ENCODE data around the gene CMTR1. TPM values are rescaled to one million over a fixed set of nuclear protein-coding genes. Genes with fewer than 3 reads are reported as not detected.

The CMTR1 gene
- total RNA-seq, 2 donors from 2014 or later, result 28.1 to 147 TPM

GRCh38 chr6:37530297-37530696, 97.3 kb downstream of the CMTR1 start:
- intact Hi-C loops (cut with DNase I), result no loop called here
- no peak overlapping the region for H3K4me3 ChIP-seq
- H3K9me3 ChIP-seq, result no peaks in the 10 kb centered on the region
- H3K27me3 ChIP-seq (replicated peaks; ENCODE audit: insufficient read depth), result peaks cover 4% of the 10 kb centered on the region
- TF ChIP-seq CTCF (IDR thresholded peaks at IDR 0.05) (no peak), POLR2AphosphoS5 (IDR thresholded peaks at IDR 0.05) (no peak), POLR2A (IDR thresholded peaks at IDR 0.05) (no peak)
- no peaks in the 10 kb centered on the region for H3K4me1 ChIP-seq (replicated peaks)
- H3K27ac ChIP-seq, result no peak overlapping the region
- WGBS, result 46% methylated on average over 5 of the region's 5 CpGs
- no peaks in the 10 kb centered on the region for H3K36me3 ChIP-seq
- no peak for DNase-seq (ENCODE audit: low spot score)

GRCh38 chr6:37531026-37531425, 98.0 kb downstream of the CMTR1 start:
- no peak overlapping the region for H3K4me3 ChIP-seq
- intact Hi-C loops (cut with DNase I), result no loop called here
- H3K27ac ChIP-seq, result no peak overlapping the region
- DNase-seq (ENCODE audit: low spot score), result no peak
- no peaks in the 10 kb centered on the region for H3K9me3 ChIP-seq
- peaks cover 2% of the 10 kb centered on the region for H3K4me1 ChIP-seq (replicated peaks)
- 77% methylated on average over 4 of the region's 4 CpGs for WGBS
- peaks cover 4% of the 10 kb centered on the region for H3K27me3 ChIP-seq (replicated peaks; ENCODE audit: insufficient read depth)
- no peaks in the 10 kb centered on the region for H3K36me3 ChIP-seq
- no peak for TF ChIP-seq POLR2AphosphoS5 (IDR thresholded peaks at IDR 0.05)
- TF ChIP-seq POLR2A (IDR thresholded peaks at IDR 0.05), result no peak
- no peak for TF ChIP-seq CTCF (IDR thresholded peaks at IDR 0.05)

Other genes with a start within 250 kb of the CMTR1 start
- 10 to 100 TPM; 10.7 to 27.0 TPM for gene TBC1D22B, start 175.4 kb upstream of the CMTR1 start, total RNA-seq
- gene TMEM217, start 175.1 kb upstream of the CMTR1 start, total RNA-seq, result 1 to 10 TPM in 1 of 2 donors, under 1 TPM in 1; 0.50 to 7.3 TPM
- gene RNF8, start 79.2 kb upstream of the CMTR1 start, total RNA-seq, result 10 to 100 TPM; 12.7 to 42.4 TPM
- 10 to 100 TPM; 46.9 to 54.6 TPM for gene CCDC167, start 66.7 kb downstream of the CMTR1 start, total RNA-seq

All from prostate gland (tissue), 2 donors.